Stimulated activated CD8-positive, alpha-beta memory T cell treated with anti-CD3 and anti-CD28 coated beads, Interleukin-7, amount 100 ng/mL, for 4 hours (primary cell): ENCODE measurements around the gene PLAC1.

Experiments used
- DNase-seq, 2 donors: peaks; one replicate each; pipeline ENCODE4 v3.0.0-alpha.2; 2020; ENCODE audit warnings: low read depth in 2 of 2

The PLAC1 gene

GRCh38 chrX:134631426-134632346 is 26.6 kb downstream of the PLAC1 start:
- no peak for DNase-seq

GRCh38 chrX:134628663-134629062 is 29.6 kb downstream of the PLAC1 start:
- DNase-seq = no peak

DNA sequence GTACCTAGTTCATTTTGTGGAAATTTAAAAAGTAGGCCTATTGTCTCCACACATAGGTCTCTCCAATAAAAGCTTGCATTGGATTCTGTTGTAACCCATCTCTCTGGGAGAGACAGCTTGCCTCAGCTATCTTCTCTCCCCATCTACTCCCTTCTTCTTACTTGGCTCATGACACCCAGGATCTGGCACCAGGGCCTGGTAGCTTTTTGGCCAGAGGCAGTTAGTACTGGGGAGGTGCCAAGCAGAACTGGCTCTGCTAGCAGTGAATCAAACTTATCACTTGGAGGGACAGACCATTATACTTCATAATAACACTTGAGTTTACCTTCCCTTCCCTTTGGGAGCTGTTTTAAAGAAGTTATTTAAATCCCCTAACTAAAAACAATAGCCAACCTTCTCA is 31.8 kb downstream of the PLAC1 start:
- DNase-seq = no peak

- DNase-seq = no peak
Observed at GRCh38 chrX:134625315-134625718, 33.0 kb downstream of the PLAC1 start.

GRCh38 chrX:134624046-134624430 is 34.2 kb downstream of the PLAC1 start:
- no peak for DNase-seq

- DNase-seq = no peak
Observed at GRCh38 chrX:134623293-134624045, 34.8 kb downstream of the PLAC1 start.

GRCh38 chrX:134622813-134623185 is 35.5 kb downstream of the PLAC1 start:
- no peak for DNase-seq

DNA sequence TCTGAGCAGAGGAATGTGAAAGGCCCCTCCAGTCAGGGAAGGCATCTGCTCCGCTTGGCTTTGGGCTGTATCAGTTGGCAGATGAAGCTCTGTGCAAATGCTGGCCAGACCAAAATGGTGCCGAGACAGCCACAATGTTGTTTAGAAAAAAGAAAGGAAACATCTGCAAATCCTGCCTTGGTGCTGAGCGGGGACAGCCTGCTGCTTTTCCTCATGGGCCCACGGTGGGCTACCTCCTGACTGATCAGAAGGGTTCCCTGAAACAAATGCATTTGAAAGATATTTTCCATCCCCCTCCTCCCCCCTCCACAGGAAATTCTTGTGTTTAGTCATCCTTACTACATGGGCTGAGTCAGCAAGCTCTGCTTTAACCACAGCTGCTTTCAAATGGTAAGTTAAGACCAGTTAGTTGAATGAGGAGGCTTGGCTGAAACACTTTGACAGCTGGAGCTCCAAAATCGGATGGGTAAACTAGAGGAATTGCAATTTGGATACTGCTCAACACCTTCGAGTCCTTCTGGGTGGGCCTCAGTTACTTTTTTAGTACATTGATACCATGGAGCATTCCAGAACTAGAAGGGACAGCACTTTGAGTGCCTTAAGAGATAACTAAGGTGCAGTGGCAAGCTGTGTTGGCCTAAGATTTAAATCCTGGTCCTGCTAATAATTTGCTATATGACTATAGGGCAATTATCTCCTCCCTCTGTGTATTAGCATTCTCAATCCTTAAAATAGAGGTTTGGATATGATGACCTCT is 36.0 kb downstream of the PLAC1 start:
- DNase-seq = no peak

DNA sequence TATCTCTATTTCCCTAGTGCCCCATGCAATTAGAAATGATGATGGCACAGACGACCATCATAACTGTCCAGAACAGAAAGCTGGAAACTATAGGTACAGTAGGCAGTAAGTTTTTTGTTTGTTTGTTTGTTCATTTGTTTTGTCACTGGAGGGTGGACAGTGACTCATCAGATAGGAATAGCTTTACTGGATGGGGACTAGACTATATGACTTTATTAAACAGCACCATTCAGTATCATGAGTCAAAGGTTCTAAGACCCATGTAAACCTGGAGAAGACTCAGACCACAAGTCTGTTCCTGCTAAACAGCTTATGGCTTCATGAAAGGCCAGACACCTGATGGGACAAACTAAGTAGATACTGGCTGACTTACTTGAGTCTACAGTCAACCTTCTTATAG is 38.4 kb downstream of the PLAC1 start:
- DNase-seq = no peak

GRCh38 chrX:134613396-134613795 is 44.9 kb downstream of the PLAC1 start:
- DNase-seq = no peak

DNA sequence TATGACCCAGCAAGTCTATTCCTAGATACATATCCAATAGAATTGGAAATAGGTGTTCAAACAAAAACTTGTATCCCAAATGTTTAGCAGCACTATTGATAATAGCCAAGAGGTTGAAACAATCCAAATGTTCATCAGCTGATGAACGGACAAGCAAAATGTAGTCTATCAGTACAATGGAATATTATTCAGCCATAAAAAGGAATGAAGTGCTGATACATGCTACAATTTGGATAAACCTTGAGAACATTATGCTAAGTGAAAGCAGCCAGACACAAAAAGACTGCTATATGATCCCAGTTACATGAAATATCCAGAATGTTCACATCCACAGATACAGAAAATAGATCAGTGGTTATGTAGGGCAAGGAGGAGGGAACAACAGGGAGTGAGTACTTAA is 50.1 kb downstream of the PLAC1 start:
- DNase-seq = no peak

GRCh38 chrX:134607523-134607922 is 50.7 kb downstream of the PLAC1 start:
- DNase-seq = no peak

DNA sequence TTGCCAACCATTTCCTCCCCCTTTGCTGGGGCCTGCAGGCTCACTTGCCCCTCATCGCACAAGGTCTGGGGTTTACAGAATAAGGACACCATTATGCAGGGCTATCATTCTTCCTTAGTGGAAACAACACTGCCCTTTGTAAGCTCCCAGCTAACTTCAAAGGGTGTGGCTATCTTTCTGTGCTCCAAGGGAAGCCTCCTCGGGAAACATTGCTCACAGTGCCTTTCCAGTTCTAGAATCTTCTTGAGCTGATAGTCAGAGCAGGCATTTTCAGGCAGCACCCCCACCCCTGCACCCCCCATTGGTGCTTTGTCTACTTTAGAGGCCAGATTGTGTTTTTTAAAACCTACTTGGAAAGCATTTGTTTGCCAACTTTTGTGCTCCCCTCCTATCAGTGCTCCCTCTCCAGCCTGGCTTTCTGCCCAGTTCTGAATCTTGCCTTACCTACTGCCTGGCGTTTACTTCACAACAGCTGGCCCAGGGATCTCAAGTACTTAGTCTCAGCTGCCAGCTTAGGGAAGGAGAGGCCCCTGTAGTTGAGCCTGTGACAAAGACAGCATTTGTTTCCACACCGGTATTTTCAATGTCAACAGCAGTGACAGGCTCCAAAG is 53.5 kb downstream of the PLAC1 start:
- no peak for DNase-seq

DNA sequence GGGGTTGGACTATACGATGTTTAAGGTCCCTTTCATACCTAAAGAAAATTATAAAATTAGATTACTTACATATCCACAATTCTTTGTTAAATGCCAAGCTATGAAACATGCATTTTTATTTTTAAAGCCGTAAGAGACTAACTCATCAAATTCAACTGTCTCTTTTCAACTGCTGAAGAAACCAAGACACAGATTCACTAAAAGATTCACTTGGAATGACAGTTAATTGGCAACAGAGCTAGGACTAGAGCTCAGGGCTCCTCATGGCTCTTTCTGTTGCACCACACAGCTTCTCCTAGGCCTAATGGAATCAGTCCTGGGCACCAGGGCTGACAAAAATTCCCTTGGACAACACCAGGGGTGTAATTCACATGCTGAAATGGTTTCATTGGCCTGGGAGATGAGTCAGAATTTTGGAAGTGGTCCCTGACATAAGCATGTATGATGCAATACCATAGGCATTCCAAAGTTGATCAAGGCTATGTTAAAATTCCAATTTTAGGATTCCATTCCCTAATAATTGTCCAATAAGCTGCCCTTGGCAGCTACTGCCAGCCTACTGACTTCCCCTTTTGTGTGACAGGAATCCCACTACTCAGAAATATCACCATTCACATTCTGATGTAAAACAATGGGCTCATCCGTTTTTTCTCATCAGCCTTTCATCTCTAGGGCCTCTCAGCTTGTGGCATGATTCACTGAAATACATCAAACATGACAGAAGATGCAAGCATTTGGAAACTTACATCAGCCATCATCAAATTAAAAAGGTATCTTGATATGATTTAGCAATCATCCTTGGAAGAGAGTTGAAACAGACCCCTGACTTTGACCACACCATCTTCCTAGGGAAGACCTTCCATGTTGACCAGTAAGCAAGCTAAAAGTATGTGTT is 54.2 kb downstream of the PLAC1 start:
- no peak for DNase-seq

DNA sequence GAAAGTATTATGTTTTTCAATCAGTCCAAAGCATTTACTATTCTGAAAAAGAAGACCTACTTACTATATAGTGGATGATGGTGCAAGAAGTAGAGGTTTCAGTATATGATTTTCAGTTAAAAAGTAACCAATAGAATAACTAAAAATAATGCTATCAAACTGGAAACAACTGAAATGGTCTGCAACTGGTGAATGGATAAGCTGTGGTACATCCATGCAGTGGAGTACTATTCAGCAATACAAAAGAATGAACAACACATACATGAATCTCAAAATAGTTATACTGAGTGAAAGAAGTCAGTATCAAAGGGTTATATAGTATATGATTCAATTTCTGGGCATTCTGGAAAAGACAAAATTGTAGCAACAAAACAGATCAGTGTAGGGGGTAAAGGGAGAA is 55.9 kb downstream of the PLAC1 start:
- no peak for DNase-seq

DNA sequence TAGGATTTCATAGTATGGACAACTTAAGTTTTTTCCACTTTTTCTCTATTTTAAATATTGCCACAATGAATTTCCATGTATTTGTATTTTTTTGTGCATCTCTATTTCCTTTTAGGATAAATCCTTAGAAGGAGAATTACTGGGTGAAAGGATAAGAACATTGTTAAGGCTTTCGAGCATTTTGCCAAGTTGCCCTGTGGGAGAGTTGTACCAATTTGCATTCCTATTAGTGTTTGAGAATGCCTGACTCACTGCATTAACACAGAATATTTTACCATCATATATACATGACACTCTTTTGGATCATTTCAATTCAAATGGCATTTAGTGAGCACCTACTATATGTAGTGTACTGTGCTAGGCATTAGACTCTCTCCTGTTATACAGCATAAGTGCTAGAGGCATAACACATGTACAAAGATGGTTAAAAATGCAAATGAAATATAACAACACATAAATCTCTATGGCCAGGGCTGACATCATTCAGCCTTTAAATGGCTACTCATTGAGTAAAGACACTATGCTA is 57.0 kb downstream of the PLAC1 start:
- no peak for DNase-seq

GRCh38 chrX:134600714-134601113 is 57.6 kb downstream of the PLAC1 start:
- DNase-seq = no peak

DNA sequence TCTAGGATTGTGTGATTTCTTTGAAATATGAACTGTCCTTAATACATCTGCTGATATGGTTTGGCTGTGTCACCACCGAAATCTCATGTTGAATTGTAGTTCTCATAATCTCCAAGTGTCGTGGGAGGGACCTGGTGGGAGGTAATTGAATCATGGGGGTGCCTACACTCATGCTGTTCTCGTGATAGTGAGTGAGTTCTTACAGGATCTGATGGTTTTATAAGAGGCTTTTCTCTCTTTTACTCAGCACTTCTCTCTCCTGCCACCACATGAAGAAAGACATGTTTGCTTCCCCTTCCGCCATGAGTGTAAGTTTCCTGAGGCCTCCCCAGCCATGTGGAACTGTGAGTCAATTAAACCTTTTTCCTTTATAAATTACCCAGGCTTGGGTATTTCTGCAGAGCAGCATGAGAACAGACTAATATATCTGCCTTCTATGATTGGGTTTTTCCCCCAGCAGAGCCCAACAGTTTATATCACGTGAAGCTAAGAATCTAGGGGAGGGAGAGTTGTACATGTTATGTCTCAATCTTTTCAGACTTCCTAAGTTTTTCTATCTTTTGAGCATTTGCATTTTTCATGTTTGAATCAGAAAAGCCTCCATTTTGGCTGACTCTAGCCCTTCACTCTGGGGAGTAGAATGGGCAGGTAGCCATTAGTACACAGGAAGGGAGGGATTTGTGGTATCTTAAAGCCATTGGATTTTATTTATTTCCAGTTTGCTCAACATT is 58.9 kb downstream of the PLAC1 start:
- no peak for DNase-seq

DNA sequence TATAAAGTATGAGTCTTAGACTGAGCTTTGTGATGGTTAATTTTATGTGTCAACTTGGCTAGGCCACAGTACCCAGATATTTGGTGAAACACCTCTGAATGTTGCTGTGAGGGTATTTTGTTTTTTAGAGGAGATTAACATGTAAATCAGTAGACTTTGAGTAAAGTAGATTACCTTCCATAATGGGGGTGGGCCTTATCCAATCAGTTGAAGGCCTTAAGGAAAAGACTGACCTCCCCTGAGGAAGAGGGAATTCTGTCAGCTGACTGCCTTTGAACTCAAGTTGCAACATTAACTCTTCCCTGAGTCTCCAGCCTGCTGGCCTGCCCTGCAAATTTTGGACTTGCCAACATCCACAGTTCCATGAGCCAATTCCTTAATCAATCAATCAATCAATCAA is 66.0 kb downstream of the PLAC1 start:
- DNase-seq = no peak

- no peak for DNase-seq
Observed at GRCh38 chrX:134591502-134591901, 66.8 kb downstream of the PLAC1 start.
